GM12878 (cell line): ENCODE data around the gene C2.

ENCODE experiments used
- ATF2 ChIP-seq: IDR thresholded peaks from 2 replicates; pipeline ENCODE4 v1.6.1; 2012; ENCODE audit warnings: low read length, inconsistent platforms
- CHD2 ChIP-seq: IDR thresholded peaks from 2 replicates; pipeline ENCODE4 v1.6.1; 2011; ENCODE audit warnings: low read depth, low read length, improper control_type of control experiment, borderline replicate concordance
- CTCF ChIP-seq, 3 experiments: IDR thresholded peaks in 2 of 3; conservative IDR thresholded peaks in 1 of 3; 2 replicates each; pipeline ENCODE4 v1.5.1; 2011; ENCODE audit warnings: low read depth in 3 of 3, low read length in 3 of 3, mild to moderate bottlenecking in 3 of 3, control low read depth in 2 of 3, moderate library complexity in 2 of 3, inconsistent platforms in 1 of 3, mixed read lengths in 1 of 3; ENCODE audit not compliant: control insufficient read depth in 2 of 3, insufficient read depth in 1 of 3; ENCODE audit errors: extremely low read depth in 1 of 3
- REST ChIP-seq: IDR thresholded peaks from 2 replicates; pipeline ENCODE4 v1.6.1; 2012; ENCODE audit warnings: mild to moderate bottlenecking, low read depth, low read length
- SMC3 ChIP-seq: IDR thresholded peaks from 2 replicates; pipeline ENCODE4 v1.6.1; 2011; ENCODE audit warnings: low read length, improper control_type of control experiment, borderline replicate concordance
- TAF1 ChIP-seq: IDR thresholded peaks from 2 replicates; pipeline ENCODE4 v1.6.1; 2011; ENCODE audit warnings: mild to moderate bottlenecking, low read depth, low read length, borderline replicate concordance
- TF ChIP-seq, protein P1 (sequence below): IDR thresholded peaks from 2 replicates; pipeline ENCODE4 v1.6.1; 2012; ENCODE audit warnings: low read depth, low read length, improper control_type of control experiment

- TF ChIP-seq, protein P1, sequence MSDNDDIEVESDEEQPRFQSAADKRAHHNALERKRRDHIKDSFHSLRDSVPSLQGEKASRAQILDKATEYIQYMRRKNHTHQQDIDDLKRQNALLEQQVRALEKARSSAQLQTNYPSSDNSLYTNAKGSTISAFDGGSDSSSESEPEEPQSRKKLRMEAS: no peak
- TF ChIP-seq CTCF (IDR thresholded peaks at IDR 0.05 in 2 of 3, conservative IDR thresholded peaks at IDR 0.05 in 1 of 3; ENCODE audit: control insufficient read depth in 2 of 3, extremely low read depth in 1 of 3, insufficient read depth in 1 of 3, low read depth in 3 of 3, low read length in 3 of 3): no peak
- TF ChIP-seq REST: no peak
- TF ChIP-seq TAF1: no peak
- no peak for TF ChIP-seq ATF2
- TF ChIP-seq CHD2: no peak
- TF ChIP-seq SMC3: no peak
Measured at GRCh38 chr6:31878222-31878621, 49.3 kb upstream of the C2 start.
